MCF 10A (cell line): ENCODE results near the gene L3MBTL4. TPM values are rescaled to one million over a fixed set of nuclear protein-coding genes. Genes with fewer than 3 reads are reported as not detected.

Experiments used
- BruUV-seq: library from RNA; stranded (reverse); fragments of 400-500 nt; replicated peaks from 2 replicates; lab custom pipeline; 2021; lab: Mats Ljungman, UMichigan
- CTCF ChIA-PET: fragments of 300-600 bp; sonication (Branson Sonifier 250); formaldehyde crosslinking; extraction: SDS; loops from one replicate; lab custom pipeline; 2021; ENCODE audit warnings: antibody characterized with exemption, inconsistent platforms; lab: Yijun Ruan, JAX
- POLR2A ChIA-PET: fragments of 300-600, 350-650 bp; sonication (Branson Sonifier 250); formaldehyde crosslinking; extraction: SDS; loops from one replicate; lab custom pipeline; 2020; ENCODE audit warnings: antibody characterized with exemption, inconsistent platforms; lab: Yijun Ruan, JAX
- DNase-seq: peaks from one replicate; pipeline ENCODE4 v3.0.0-alpha.2; 2018; ENCODE audit not compliant: unreplicated experiment
- H3K27ac Mint-ChIP-seq: one replicate; pipeline ENCODE4 v1.8.0; 2022; ENCODE audit warnings: mild to moderate bottlenecking, low read depth, mixed read lengths; ENCODE audit not compliant: unreplicated experiment
- H3K27me3 Mint-ChIP-seq: one replicate; pipeline ENCODE4 v1.8.0; 2022; ENCODE audit warnings: mixed read lengths; ENCODE audit not compliant: insufficient read depth, unreplicated experiment
- H3K36me3 Mint-ChIP-seq: one replicate; pipeline ENCODE4 v1.8.0; 2022; ENCODE audit warnings: mild to moderate bottlenecking, moderate library complexity, mixed read lengths; ENCODE audit not compliant: insufficient read depth, unreplicated experiment
- H3K4me1 Mint-ChIP-seq: one replicate; pipeline ENCODE4 v1.8.0; 2022; ENCODE audit warnings: mixed read lengths; ENCODE audit not compliant: insufficient read depth, unreplicated experiment
- H3K4me3 Mint-ChIP-seq: one replicate; pipeline ENCODE4 v1.8.0; 2022; ENCODE audit warnings: mild to moderate bottlenecking, moderate library complexity, mixed read lengths; ENCODE audit not compliant: unreplicated experiment
- H3K9me3 Mint-ChIP-seq: one replicate; pipeline ENCODE4 v1.8.0; 2022; ENCODE audit warnings: mixed read lengths; ENCODE audit not compliant: unreplicated experiment
- intact Hi-C: fragments of 100-400 bp; cut with micrococcal nuclease; formaldehyde crosslinking; loops from 2 replicates; pipeline ENCODE4 v1.14.1; 2022
- total RNA-seq: library from RNA; stranded (reverse); gene quantifications from 2 replicates; pipeline ENCODE4 v1.2.3, GENCODE V29; 2022
- TF ChIP-seq, protein P1 (sequence below): fragments of 200-600 bp; IDR thresholded peaks from one replicate; pipeline ENCODE4 v1.8.0; 2022; ENCODE audit warnings: antibody characterized with exemption, mild to moderate bottlenecking; ENCODE audit not compliant: unreplicated experiment

Gene L3MBTL4
- total RNA-seq, 1 experiment from 2014 or later, result not detected

GRCh38 chr18:6024745-6025248 is 389.9 kb downstream of the L3MBTL4 start:
- no peaks in the 10 kb centered on the region for H3K36me3 Mint-ChIP-seq
- POLR2A ChIA-PET, result no interaction called here
- H3K4me3 Mint-ChIP-seq, result no peak overlapping the region
- no peak overlapping the region for H3K27ac Mint-ChIP-seq
- intact Hi-C loops, result no loop called here
- CTCF ChIA-PET, result no interaction called here
- no TSS peak for BruUV-seq
- H3K4me1 Mint-ChIP-seq, result no peaks in the 10 kb centered on the region
- TF ChIP-seq, protein P1, sequence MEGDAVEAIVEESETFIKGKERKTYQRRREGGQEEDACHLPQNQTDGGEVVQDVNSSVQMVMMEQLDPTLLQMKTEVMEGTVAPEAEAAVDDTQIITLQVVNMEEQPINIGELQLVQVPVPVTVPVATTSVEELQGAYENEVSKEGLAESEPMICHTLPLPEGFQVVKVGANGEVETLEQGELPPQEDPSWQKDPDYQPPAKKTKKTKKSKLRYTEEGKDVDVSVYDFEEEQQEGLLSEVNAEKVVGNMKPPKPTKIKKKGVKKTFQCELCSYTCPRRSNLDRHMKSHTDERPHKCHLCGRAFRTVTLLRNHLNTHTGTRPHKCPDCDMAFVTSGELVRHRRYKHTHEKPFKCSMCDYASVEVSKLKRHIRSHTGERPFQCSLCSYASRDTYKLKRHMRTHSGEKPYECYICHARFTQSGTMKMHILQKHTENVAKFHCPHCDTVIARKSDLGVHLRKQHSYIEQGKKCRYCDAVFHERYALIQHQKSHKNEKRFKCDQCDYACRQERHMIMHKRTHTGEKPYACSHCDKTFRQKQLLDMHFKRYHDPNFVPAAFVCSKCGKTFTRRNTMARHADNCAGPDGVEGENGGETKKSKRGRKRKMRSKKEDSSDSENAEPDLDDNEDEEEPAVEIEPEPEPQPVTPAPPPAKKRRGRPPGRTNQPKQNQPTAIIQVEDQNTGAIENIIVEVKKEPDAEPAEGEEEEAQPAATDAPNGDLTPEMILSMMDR, result no peak
- H3K27me3 Mint-ChIP-seq, result peaks cover 24% of the 10 kb centered on the region
- H3K9me3 Mint-ChIP-seq, result no peaks in the 10 kb centered on the region
- DNase-seq, result no peak

- ChIA-PET POLR2A (no interaction called here), CTCF (no interaction called here)
- no peak for DNase-seq
- Mint-ChIP-seq H3K27ac (no peak overlapping the region), H3K4me1 (no peaks in the 10 kb centered on the region), H3K27me3 (peaks cover 27% of the 10 kb centered on the region), H3K4me3 (no peak overlapping the region), H3K9me3 (no peaks in the 10 kb centered on the region), H3K36me3 (no peaks in the 10 kb centered on the region)
- TF ChIP-seq, protein P1, result no peak
- intact Hi-C loops, result no loop called here
- no TSS peak for BruUV-seq
Observed at GRCh38 chr18:6023551-6023950, 391.2 kb downstream of the L3MBTL4 start.

DNA sequence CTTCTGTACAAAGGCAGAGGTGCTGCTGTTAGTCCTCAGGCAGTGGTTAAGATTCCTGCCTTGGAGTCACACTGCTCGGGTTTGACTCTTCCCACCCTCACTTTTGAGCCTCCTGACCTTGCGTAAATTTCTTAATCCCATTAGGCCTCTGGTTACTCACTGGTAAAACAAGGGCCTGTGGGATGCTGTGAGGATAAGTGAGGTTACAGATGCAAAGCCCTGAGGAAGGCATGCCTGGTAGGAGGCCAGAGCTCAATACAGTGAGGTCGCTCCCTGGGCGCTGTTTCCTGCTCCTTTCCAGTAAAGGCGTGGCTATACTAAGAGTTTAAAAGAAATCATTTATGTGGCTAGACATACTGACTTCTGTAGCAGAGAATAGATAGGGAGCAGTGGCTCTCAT is 391.9 kb downstream of the L3MBTL4 start:
- ChIA-PET POLR2A (no interaction called here), CTCF (no interaction called here)
- no peaks in the 10 kb centered on the region for H3K36me3 Mint-ChIP-seq
- intact Hi-C loops, result no loop called here
- H3K27me3 Mint-ChIP-seq, result peaks cover 27% of the 10 kb centered on the region
- no peaks in the 10 kb centered on the region for H3K4me1 Mint-ChIP-seq
- no peaks in the 10 kb centered on the region for H3K9me3 Mint-ChIP-seq
- TF ChIP-seq, protein P1, result no peak
- BruUV-seq, result no TSS peak
- no peak overlapping the region for H3K27ac Mint-ChIP-seq
- DNase-seq, result no peak
- no peak overlapping the region for H3K4me3 Mint-ChIP-seq

GRCh38 chr18:6022074-6022444 is 392.7 kb downstream of the L3MBTL4 start:
- H3K9me3 Mint-ChIP-seq, result no peaks in the 10 kb centered on the region
- CTCF ChIA-PET, result no interaction called here
- BruUV-seq, result no TSS peak

More at GRCh38 chr18:6022074-6022444, 392.7 kb downstream of the L3MBTL4 start:
- intact Hi-C loops, result no loop called here
- no peaks in the 10 kb centered on the region for H3K4me1 Mint-ChIP-seq
- no peaks in the 10 kb centered on the region for H3K36me3 Mint-ChIP-seq
- TF ChIP-seq, protein P1, result no peak
- POLR2A ChIA-PET, result no interaction called here
- no peak for DNase-seq
- H3K4me3 Mint-ChIP-seq, result no peak overlapping the region
- peaks cover 27% of the 10 kb centered on the region for H3K27me3 Mint-ChIP-seq
- H3K27ac Mint-ChIP-seq, result no peak overlapping the region
